Thoracic aorta (tissue), 2 donors: ENCODE measurements around the gene PLEKHG3. TPM values are rescaled to one million over a fixed set of nuclear protein-coding genes. Genes with fewer than 3 reads are reported as not detected.

Experiments
- ATAC-seq: fragments of 150-250 bp; one replicate; pipeline ENCODE4 v1.8.0; 2017; ENCODE audit warnings: low read depth; ENCODE audit not compliant: insufficient number of reproducible peaks, low FRiP score
- DNase-seq: peaks from one replicate; pipeline ENCODE4 v3.0.0-alpha.2; 2020; ENCODE audit warnings: low spot score
- H3K27ac ChIP-seq, 2 donors: fragments of 200-600 bp; sonication (generic); 1 replicate in 1 of 2; 2 replicates in 1 of 2; pipeline ENCODE4 v1.5.1; 2016; ENCODE audit warnings: mild to moderate bottlenecking in 2 of 2, moderate library complexity in 2 of 2
- H3K27me3 ChIP-seq: fragments of 200-600 bp; sonication (generic); replicated peaks from 2 replicates; pipeline ENCODE4 v1.6.0; 2016; ENCODE audit warnings: mild to moderate bottlenecking; ENCODE audit not compliant: insufficient read depth
- H3K36me3 ChIP-seq: fragments of 200-600 bp; sonication (generic); one replicate; pipeline ENCODE4 v1.5.1; 2016
- H3K4me1 ChIP-seq, 2 donors: fragments of 200-600 bp; sonication (generic); 1 replicate in 1 of 2; 2 replicates in 1 of 2; pipeline versions ENCODE4 v1.5.1 to v1.6.0; 2016; ENCODE audit warnings: low read depth in 2 of 2, mild to moderate bottlenecking in 1 of 2; ENCODE audit not compliant: control insufficient read depth in 1 of 2
- H3K4me3 ChIP-seq: fragments of 200-600 bp; sonication (generic); 2 replicates; pipeline ENCODE4 v1.5.1; 2016; ENCODE audit warnings: mild to moderate bottlenecking
- H3K9me3 ChIP-seq: fragments of 200-600 bp; sonication (generic); 2 replicates; pipeline ENCODE4 v1.5.1; 2016
- CTCF ChIP-seq: fragments of 200-600 bp; sonication (generic); IDR thresholded peaks from one replicate; pipeline ENCODE4 v1.5.1; 2019; ENCODE audit warnings: antibody characterized with exemption
- total RNA-seq, 2 donors: library from RNA; depleted of rRNA; stranded (reverse); fragments of >200 nt; gene quantifications; one replicate each; pipeline versions ENCODE4 v1.1.0 to v1.2.3, GENCODE V29; 2016

PLEKHG3 gene
- total RNA-seq, 2 donors from 2014 or later, result 63.2 to 71.5 TPM

- Histone ChIP-seq H3K27me3 (no peaks in the 10 kb centered on the region), H3K27ac (peak overlapping the region; percentile 85 to 91), H3K4me1 (peaks cover 23 to 36% of the 10 kb centered on the region in 2 donors), H3K9me3 (no peaks in the 10 kb centered on the region), H3K4me3 (no peak overlapping the region), H3K36me3 (peaks cover 41% of the 10 kb centered on the region)
- TF ChIP-seq CTCF, result no peak
- ATAC-seq (peak; percentile 17), DNase-seq (no peak)
Measured at GRCh38 chr14:64745511-64746091, 41.4 kb downstream of the PLEKHG3 start.

- no peaks in the 10 kb centered on the region for H3K27me3 ChIP-seq
- TF ChIP-seq CTCF, result no peak
- peak overlapping the region; percentile 14 for H3K4me3 ChIP-seq
- peak; percentile 53 for ATAC-seq
- peaks cover 23 to 36% of the 10 kb centered on the region in 2 donors for H3K4me1 ChIP-seq
- peaks cover 33% of the 10 kb centered on the region for H3K36me3 ChIP-seq
- no peak for DNase-seq
- peak overlapping the region; percentile 85 to 91 for H3K27ac ChIP-seq
- H3K9me3 ChIP-seq, result no peaks in the 10 kb centered on the region
Measured at GRCh38 chr14:64746298-64747250, 42.4 kb downstream of the PLEKHG3 start.

GRCh38 chr14:64747327-64747726 is 43.1 kb downstream of the PLEKHG3 start:
- no peak for DNase-seq
- Histone ChIP-seq H3K4me1 (peaks cover 23 to 36% of the 10 kb centered on the region in 2 donors), H3K27ac (peak overlapping the region; percentile 85 to 91), H3K27me3 (no peaks in the 10 kb centered on the region), H3K36me3 (peaks cover 26% of the 10 kb centered on the region), H3K9me3 (no peaks in the 10 kb centered on the region), H3K4me3 (no peak overlapping the region)
- no peak for ATAC-seq
- no peak for TF ChIP-seq CTCF

GRCh38 chr14:64748521-64748920 is 44.3 kb downstream of the PLEKHG3 start:
- DNase-seq (no peak), ATAC-seq (no peak)
- no peaks in the 10 kb centered on the region for H3K9me3 ChIP-seq
- H3K4me3 ChIP-seq, result no peak overlapping the region
- peak overlapping the region; percentile 85 to 91 for H3K27ac ChIP-seq
- peaks cover 23 to 36% of the 10 kb centered on the region in 2 donors for H3K4me1 ChIP-seq
- peaks cover 14% of the 10 kb centered on the region for H3K36me3 ChIP-seq
- H3K27me3 ChIP-seq, result no peaks in the 10 kb centered on the region
- TF ChIP-seq CTCF, result no peak

GRCh38 chr14:64748995-64749714 is 44.9 kb downstream of the PLEKHG3 start:
- no peak for ATAC-seq
- H3K9me3 ChIP-seq, result no peaks in the 10 kb centered on the region
- H3K4me1 ChIP-seq, result peaks cover 23 to 36% of the 10 kb centered on the region in 2 donors
- no peaks in the 10 kb centered on the region for H3K27me3 ChIP-seq
- H3K4me3 ChIP-seq, result no peak overlapping the region
- H3K36me3 ChIP-seq, result peaks cover 7% of the 10 kb centered on the region
- no peak for TF ChIP-seq CTCF
- DNase-seq, result no peak
- peak overlapping the region; percentile 85 to 91 for H3K27ac ChIP-seq
